ENCODE measurements around the gene PRUNE2.

GRCh38 chr9:76649894-76650293 lies 256.0 kb downstream of the PRUNE2 start:
- no peak for TF ChIP-seq ARNT (IDR thresholded peaks at IDR 0.05)
- no peak for TF ChIP-seq HDGF (IDR thresholded peaks at IDR 0.05; ENCODE audit: borderline replicate concordance)
- TF ChIP-seq L3MBTL2 (conservative IDR thresholded peaks at IDR 0.05) = no peak
- TF ChIP-seq FOXM1 (IDR thresholded peaks at IDR 0.05; ENCODE audit: borderline replicate concordance) = no peak
- TF ChIP-seq FOXK2 (IDR thresholded peaks at IDR 0.05) = no peak
- TF ChIP-seq TARDBP (IDR thresholded peaks at IDR 0.05) = no peak
- no peak for TF ChIP-seq SUZ12 (IDR thresholded peaks at IDR 0.05)
- no peak for TF ChIP-seq SP1 (IDR thresholded peaks at IDR 0.05)
- no peak for TF ChIP-seq BHLHE40 (IDR thresholded peaks at IDR 0.05; ENCODE audit: borderline replicate concordance)
- no peak for TF ChIP-seq NFRKB (IDR thresholded peaks at IDR 0.05)

Data from HEK293T (cell line).